Naive thymus-derived CD8-positive, alpha-beta T cell (primary cell): ENCODE results near the gene FSIP1. TPM values are rescaled to one million over a fixed set of nuclear protein-coding genes. Genes with fewer than 3 reads are reported as not detected.

Experiments
- ATAC-seq, 2 donors: fragments of 150-1000 bp; cut with Tn5 transposase in 1 of 2; sonication (Bioruptor Pico), chemical (Tn5 transposase) in 1 of 2; 1 replicate in 1 of 2; 2 replicates in 1 of 2; pipeline ENCODE4 v1.10.0; 2021; ENCODE audit warnings: mild to moderate bottlenecking in 2 of 2, moderate library complexity in 2 of 2
- POLR2A ChIA-PET: fragments of 350-600 bp; sonication (Branson Sonifier 250); formaldehyde crosslinking; loops from one replicate; lab custom pipeline; 2021; ENCODE audit warnings: antibody characterized with exemption; lab: Charles Lee
- DNase-seq, 10 donors: peaks; one replicate each; pipeline versions ENCODE4 v3.0.0 to v3.0.0-alpha.2; 2020 to 2022
- H3K27ac Mint-ChIP-seq, 10 donors: one replicate each; pipeline ENCODE4 v1.8.0; 2020 to 2022; ENCODE audit warnings: mild to moderate bottlenecking in 10 of 10, mixed read lengths in 10 of 10, moderate library complexity in 4 of 10, inconsistent platforms in 1 of 10
- H3K27me3 Mint-ChIP-seq, 5 donors: one replicate each; pipeline ENCODE4 v1.8.0; 2021 to 2022; ENCODE audit warnings: mixed read lengths in 5 of 5
- H3K36me3 Mint-ChIP-seq, 3 donors: one replicate each; pipeline ENCODE4 v1.8.0; 2020 to 2022; ENCODE audit warnings: mixed read lengths in 3 of 3, mild to moderate bottlenecking in 2 of 3, inconsistent platforms in 1 of 3
- H3K4me1 Mint-ChIP-seq, 4 donors: one replicate each; pipeline ENCODE4 v1.8.0; 2021 to 2022; ENCODE audit warnings: mixed read lengths in 4 of 4
- H3K4me3 Mint-ChIP-seq, 10 donors: one replicate each; pipeline ENCODE4 v1.8.0; 2020 to 2022; ENCODE audit warnings: mild to moderate bottlenecking in 10 of 10, mixed read lengths in 10 of 10, moderate library complexity in 6 of 10, inconsistent platforms in 1 of 10
- H3K9me3 Mint-ChIP-seq, 9 donors: one replicate each; pipeline ENCODE4 v1.8.0; 2020 to 2022; ENCODE audit warnings: mixed read lengths in 9 of 9, mild to moderate bottlenecking in 3 of 9, inconsistent platforms in 1 of 9, moderate library complexity in 1 of 9
- polyA plus RNA-seq, 3 donors: library from polyadenylated mRNA; unstranded; fragments of 300-500 nt; fragmentation: Illumina TruSeq; gene quantifications; one replicate each; pipeline ENCODE4 v1.2.3, GENCODE V29; 2021
- total RNA-seq, 8 experiments: library from RNA in 2 of 8; stranded (reverse) in 2 of 8; gene quantifications; one replicate each; pipeline ENCODE4 v1.2.3 and lab custom pipeline; 2021 to 2026

FSIP1 gene
- total and polyA plus RNA-seq, 5 experiments from 2014 or later = 0.30 to 0.85 (median 0.49) TPM; not detected in 1

- no peaks in the 10 kb centered on the region for H3K36me3 Mint-ChIP-seq
- peaks cover 24 to 61% (median 42%) of the 10 kb centered on the region in 5 donors for H3K27me3 Mint-ChIP-seq
- DNase-seq (no peak), ATAC-seq (no peak)
- peak overlapping the region in 3 of 10 donors; percentile 21 to 41 (median 41) for H3K27ac Mint-ChIP-seq
- H3K4me3 Mint-ChIP-seq = peak overlapping the region in 9 of 10 donors; percentile 49 to 81 (median 71)
- no peaks in the 10 kb centered on the region for H3K9me3 Mint-ChIP-seq
- peaks cover 6 to 24% (median 13%) of the 10 kb centered on the region in 4 donors for H3K4me1 Mint-ChIP-seq
- POLR2A ChIA-PET = no interaction called here
Observed at GRCh38 chr15:39581242-39581792, 201.3 kb downstream of the FSIP1 start.

GRCh38 chr15:39580485-39581241, 202.0 kb downstream of the FSIP1 start, which contains the start of gene THBS1:
Gene THBS1, plus strand, starts transcription at chr15:39581079. Its CDS starts 779 bp downstream, at chr15:39581858.
- peak within 1 kb of the TSS in 3 of 10 donors; percentile 21 to 41 (median 41) for H3K27ac Mint-ChIP-seq
- ATAC-seq (peak; percentile 27 to 51), DNase-seq (peak in 2 of 10 donors; percentile 1 to 10)
- H3K4me1 Mint-ChIP-seq = peaks cover 6 to 24% (median 13%) of the 10 kb centered on the region in 4 donors
- POLR2A ChIA-PET = no interaction called here
- no peaks in the 10 kb centered on the region for H3K36me3 Mint-ChIP-seq
- H3K4me3 Mint-ChIP-seq = peak within 1 kb of the TSS in 9 of 10 donors; percentile 49 to 81 (median 71)
- H3K27me3 Mint-ChIP-seq = peaks cover 25 to 68% (median 43%) of the 10 kb centered on the region in 5 donors
- H3K9me3 Mint-ChIP-seq = no peaks in the 10 kb centered on the region

- POLR2A ChIA-PET = no interaction called here
- Mint-ChIP-seq H3K27me3 (peaks cover 26 to 73% (median 45%) of the 10 kb centered on the region in 5 donors), H3K9me3 (no peaks in the 10 kb centered on the region), H3K27ac (no peak overlapping the region), H3K4me3 (peak overlapping the region in 6 of 10 donors; percentile 41 to 81 (median 57)), H3K4me1 (peaks cover 6 to 22% (median 13%) of the 10 kb centered on the region in 4 donors), H3K36me3 (no peaks in the 10 kb centered on the region)
- DNase-seq = peak; percentile 58 to 86 (median 79)
- ATAC-seq = peak; percentile 87 to 93
Observed at GRCh38 chr15:39580117-39580484, 202.5 kb downstream of the FSIP1 start.

- POLR2A ChIA-PET = no interaction called here
- ATAC-seq = no peak
- no peaks in the 10 kb centered on the region for H3K9me3 Mint-ChIP-seq
- DNase-seq = no peak
- no peaks in the 10 kb centered on the region for H3K36me3 Mint-ChIP-seq
- peak overlapping the region in 6 of 10 donors; percentile 46 to 62 (median 53) for H3K4me3 Mint-ChIP-seq
- peaks cover 27 to 74% (median 46%) of the 10 kb centered on the region in 5 donors for H3K27me3 Mint-ChIP-seq
- H3K27ac Mint-ChIP-seq = no peak overlapping the region
- peaks cover 6 to 20% (median 13%) of the 10 kb centered on the region in 4 donors for H3K4me1 Mint-ChIP-seq
Observed at GRCh38 chr15:39579487-39580116, 203.0 kb downstream of the FSIP1 start.

- DNase-seq (no peak), ATAC-seq (no peak)
- no peak overlapping the region for H3K27ac Mint-ChIP-seq
- peaks cover 6 to 20% (median 13%) of the 10 kb centered on the region in 4 donors for H3K4me1 Mint-ChIP-seq
- H3K9me3 Mint-ChIP-seq = no peaks in the 10 kb centered on the region
- POLR2A ChIA-PET = no interaction called here
- peak overlapping the region in 2 of 10 donors; percentile 4 to 49 for H3K4me3 Mint-ChIP-seq
- H3K36me3 Mint-ChIP-seq = no peaks in the 10 kb centered on the region
- peaks cover 27 to 72% (median 46%) of the 10 kb centered on the region in 5 donors for H3K27me3 Mint-ChIP-seq
Observed at GRCh38 chr15:39578851-39579486, 203.7 kb downstream of the FSIP1 start.

GRCh38 chr15:39575180-39575579, 207.5 kb downstream of the FSIP1 start:
- Mint-ChIP-seq H3K4me1 (peaks cover 0 to 12% (median 5%) of the 10 kb centered on the region in 4 donors), H3K27me3 (peaks cover 27 to 45% (median 41%) of the 10 kb centered on the region in 5 donors), H3K9me3 (no peaks in the 10 kb centered on the region), H3K27ac (no peak overlapping the region), H3K4me3 (no peak overlapping the region), H3K36me3 (no peaks in the 10 kb centered on the region)
- ATAC-seq = no peak
- POLR2A ChIA-PET = no interaction called here
- no peak for DNase-seq

GRCh38 chr15:39574427-39574826, 208.2 kb downstream of the FSIP1 start:
- no peak overlapping the region for H3K4me3 Mint-ChIP-seq
- POLR2A ChIA-PET = no interaction called here
- no peak for ATAC-seq

GRCh38 chr15:39573844-39574243, 208.8 kb downstream of the FSIP1 start:
- DNase-seq (no peak), ATAC-seq (no peak)
- Mint-ChIP-seq H3K4me1 (peaks cover 0 to under 1% (median 0%) of the 10 kb centered on the region in 4 donors), H3K36me3 (no peaks in the 10 kb centered on the region), H3K27ac (no peak overlapping the region), H3K4me3 (no peak overlapping the region), H3K9me3 (no peaks in the 10 kb centered on the region), H3K27me3 (peaks cover 15 to 40% (median 31%) of the 10 kb centered on the region in 5 donors)
- POLR2A ChIA-PET = no interaction called here

More at GRCh38 chr15:39574427-39574826, 208.2 kb downstream of the FSIP1 start:
- H3K9me3 Mint-ChIP-seq = no peaks in the 10 kb centered on the region
- H3K4me1 Mint-ChIP-seq = peaks cover 0 to 4% (median 0%) of the 10 kb centered on the region in 4 donors
- peaks cover 20 to 43% (median 37%) of the 10 kb centered on the region in 5 donors for H3K27me3 Mint-ChIP-seq
- H3K27ac Mint-ChIP-seq = no peak overlapping the region
- DNase-seq = no peak
- no peaks in the 10 kb centered on the region for H3K36me3 Mint-ChIP-seq

GRCh38 chr15:39573287-39573686, 209.4 kb downstream of the FSIP1 start:
- ATAC-seq (no peak), DNase-seq (no peak)
- POLR2A ChIA-PET = no interaction called here
- H3K4me1 Mint-ChIP-seq = no peaks in the 10 kb centered on the region
- no peaks in the 10 kb centered on the region for H3K36me3 Mint-ChIP-seq
- peak overlapping the region in 2 of 10 donors; percentile 78 to 79 for H3K27ac Mint-ChIP-seq
- no peak overlapping the region for H3K4me3 Mint-ChIP-seq
- peaks cover 12 to 34% (median 26%) of the 10 kb centered on the region in 5 donors for H3K27me3 Mint-ChIP-seq
- H3K9me3 Mint-ChIP-seq = no peaks in the 10 kb centered on the region

- POLR2A ChIA-PET = no interaction called here
- Mint-ChIP-seq H3K27me3 (peaks cover 0 to 11% (median 5%) of the 10 kb centered on the region in 5 donors), H3K27ac (no peak overlapping the region), H3K4me3 (no peak overlapping the region), H3K36me3 (no peaks in the 10 kb centered on the region), H3K9me3 (no peaks in the 10 kb centered on the region), H3K4me1 (no peaks in the 10 kb centered on the region)
- no peak for DNase-seq
- ATAC-seq = no peak
Observed at GRCh38 chr15:39565851-39566250, 216.8 kb downstream of the FSIP1 start.

- Mint-ChIP-seq H3K4me1 (no peaks in the 10 kb centered on the region), H3K4me3 (no peak overlapping the region), H3K27me3 (peaks cover 0 to 7% (median 3%) of the 10 kb centered on the region in 5 donors), H3K36me3 (no peaks in the 10 kb centered on the region), H3K9me3 (no peaks in the 10 kb centered on the region), H3K27ac (no peak overlapping the region)
- no peak for DNase-seq
- POLR2A ChIA-PET = no interaction called here
- no peak for ATAC-seq
Observed at GRCh38 chr15:39564972-39565665, 217.5 kb downstream of the FSIP1 start.

- Mint-ChIP-seq H3K9me3 (no peaks in the 10 kb centered on the region), H3K4me1 (no peaks in the 10 kb centered on the region), H3K27me3 (peaks cover 0 to 10% (median 0%) of the 10 kb centered on the region in 5 donors), H3K27ac (no peak overlapping the region), H3K4me3 (no peak overlapping the region), H3K36me3 (no peaks in the 10 kb centered on the region)
- ATAC-seq = no peak
- POLR2A ChIA-PET = no interaction called here
- DNase-seq = no peak
Observed at GRCh38 chr15:39558421-39558820, 224.2 kb downstream of the FSIP1 start.
